KMS-11 (cell line): ENCODE measurements around the gene SULT2A1.

Source experiments
- H2AFZ ChIP-seq: fragments of 200-600 bp; sonication (generic); 2 replicates; pipeline ENCODE4 v1.6.1; 2016; ENCODE audit warnings: antibody characterized with exemption, mixed run types, low read depth
- H3K27ac ChIP-seq: fragments of 200-600 bp; sonication (generic); 2 replicates; pipeline ENCODE4 v1.6.1; 2016; ENCODE audit warnings: mild to moderate bottlenecking, mixed run types
- H3K27me3 ChIP-seq: fragments of 200-600 bp; sonication (generic); 2 replicates; pipeline ENCODE4 v1.6.1; 2017; ENCODE audit warnings: mild to moderate bottlenecking, low read depth, mixed run types, moderate library complexity; ENCODE audit not compliant: insufficient read depth
- H3K36me3 ChIP-seq: fragments of 200-600 bp; sonication (generic); 2 replicates; pipeline ENCODE4 v1.6.1; 2017; ENCODE audit warnings: mild to moderate bottlenecking, mixed run types; ENCODE audit not compliant: insufficient read depth
- H3K4me1 ChIP-seq: fragments of 200-600 bp; sonication (generic); 2 replicates; pipeline ENCODE4 v1.6.1; 2016; ENCODE audit warnings: mild to moderate bottlenecking, low read depth, mixed run types; ENCODE audit not compliant: poor library complexity, severe bottlenecking
- H3K4me2 ChIP-seq: fragments of 200-600 bp; sonication (generic); 2 replicates; pipeline ENCODE4 v1.7.0; 2016; ENCODE audit warnings: mild to moderate bottlenecking, mixed run types
- H3K4me3 ChIP-seq: fragments of 200-600 bp; sonication (generic); IDR thresholded peaks from 2 replicates; pipeline ENCODE4 v1.6.1; 2017; ENCODE audit warnings: low read depth, low read length, mixed read lengths; ENCODE audit not compliant: insufficient read depth
- H3K79me2 ChIP-seq: fragments of 200-600 bp; sonication (generic); 2 replicates; pipeline ENCODE4 v1.6.1; 2016; ENCODE audit warnings: low read depth, mixed run types; ENCODE audit not compliant: insufficient read depth
- H3K9ac ChIP-seq: fragments of 200-600 bp; sonication (generic); 2 replicates; pipeline ENCODE4 v1.6.1; 2016; ENCODE audit warnings: mild to moderate bottlenecking, mixed run types
- H4K20me1 ChIP-seq: fragments of 200-600 bp; sonication (generic); 2 replicates; pipeline ENCODE4 v1.6.1; 2016; ENCODE audit warnings: mild to moderate bottlenecking, mixed run types; ENCODE audit not compliant: insufficient read depth
- TF ChIP-seq, protein P1 (sequence below): fragments of 200-600 bp; sonication (generic); conservative IDR thresholded peaks from 2 replicates; pipeline ENCODE4 v1.6.1; 2017; ENCODE audit warnings: low read depth, mild to moderate bottlenecking, antibody characterized with exemption, low read length, moderate library complexity, mixed read lengths

SULT2A1 gene

DNA sequence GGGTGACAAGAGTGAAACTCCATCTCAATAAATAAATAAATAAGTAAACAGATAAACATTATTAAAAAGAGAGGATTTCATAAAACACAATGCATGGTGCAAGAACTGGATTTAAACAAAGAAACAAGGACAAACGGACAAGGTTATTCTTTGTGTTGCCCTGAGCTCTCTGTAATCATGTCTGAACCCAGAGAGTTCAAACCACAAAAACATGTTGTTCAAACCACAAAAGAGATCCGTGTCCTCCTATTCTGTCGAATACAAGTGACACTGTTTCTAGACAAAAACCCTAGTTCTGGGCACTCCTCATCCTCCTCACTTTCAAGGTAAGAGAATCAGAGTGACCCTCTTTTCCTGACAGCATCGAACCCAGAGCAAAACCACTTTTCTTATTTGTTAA is 31.7 kb downstream of the SULT2A1 start:
- no peak overlapping the region for H3K27ac ChIP-seq
- TF ChIP-seq, protein P1, sequence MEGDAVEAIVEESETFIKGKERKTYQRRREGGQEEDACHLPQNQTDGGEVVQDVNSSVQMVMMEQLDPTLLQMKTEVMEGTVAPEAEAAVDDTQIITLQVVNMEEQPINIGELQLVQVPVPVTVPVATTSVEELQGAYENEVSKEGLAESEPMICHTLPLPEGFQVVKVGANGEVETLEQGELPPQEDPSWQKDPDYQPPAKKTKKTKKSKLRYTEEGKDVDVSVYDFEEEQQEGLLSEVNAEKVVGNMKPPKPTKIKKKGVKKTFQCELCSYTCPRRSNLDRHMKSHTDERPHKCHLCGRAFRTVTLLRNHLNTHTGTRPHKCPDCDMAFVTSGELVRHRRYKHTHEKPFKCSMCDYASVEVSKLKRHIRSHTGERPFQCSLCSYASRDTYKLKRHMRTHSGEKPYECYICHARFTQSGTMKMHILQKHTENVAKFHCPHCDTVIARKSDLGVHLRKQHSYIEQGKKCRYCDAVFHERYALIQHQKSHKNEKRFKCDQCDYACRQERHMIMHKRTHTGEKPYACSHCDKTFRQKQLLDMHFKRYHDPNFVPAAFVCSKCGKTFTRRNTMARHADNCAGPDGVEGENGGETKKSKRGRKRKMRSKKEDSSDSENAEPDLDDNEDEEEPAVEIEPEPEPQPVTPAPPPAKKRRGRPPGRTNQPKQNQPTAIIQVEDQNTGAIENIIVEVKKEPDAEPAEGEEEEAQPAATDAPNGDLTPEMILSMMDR: no peak
- no peaks in the 10 kb centered on the region for H3K36me3 ChIP-seq
- H3K4me3 ChIP-seq: no peak overlapping the region
- no peak overlapping the region for H3K4me2 ChIP-seq
- H3K27me3 ChIP-seq: peaks cover 92% of the 10 kb centered on the region
- H3K79me2 ChIP-seq: no peaks in the 10 kb centered on the region
- H2AFZ ChIP-seq: no peak overlapping the region
- no peaks in the 10 kb centered on the region for H4K20me1 ChIP-seq
- no peak overlapping the region for H3K9ac ChIP-seq
- peaks cover 9% of the 10 kb centered on the region for H3K4me1 ChIP-seq

GRCh38 chr19:47853003-47853402 is 33.1 kb downstream of the SULT2A1 start:
- H3K4me3 ChIP-seq: no peak overlapping the region
- no peak overlapping the region for H3K4me2 ChIP-seq
- H3K27ac ChIP-seq: no peak overlapping the region
- H3K9ac ChIP-seq: no peak overlapping the region
- TF ChIP-seq, protein P1: no peak
- H3K36me3 ChIP-seq: no peaks in the 10 kb centered on the region
- H2AFZ ChIP-seq: no peak overlapping the region
- peaks cover 9% of the 10 kb centered on the region for H3K4me1 ChIP-seq
- H3K27me3 ChIP-seq: peaks cover 95% of the 10 kb centered on the region
- H4K20me1 ChIP-seq: no peaks in the 10 kb centered on the region
- no peaks in the 10 kb centered on the region for H3K79me2 ChIP-seq

DNA sequence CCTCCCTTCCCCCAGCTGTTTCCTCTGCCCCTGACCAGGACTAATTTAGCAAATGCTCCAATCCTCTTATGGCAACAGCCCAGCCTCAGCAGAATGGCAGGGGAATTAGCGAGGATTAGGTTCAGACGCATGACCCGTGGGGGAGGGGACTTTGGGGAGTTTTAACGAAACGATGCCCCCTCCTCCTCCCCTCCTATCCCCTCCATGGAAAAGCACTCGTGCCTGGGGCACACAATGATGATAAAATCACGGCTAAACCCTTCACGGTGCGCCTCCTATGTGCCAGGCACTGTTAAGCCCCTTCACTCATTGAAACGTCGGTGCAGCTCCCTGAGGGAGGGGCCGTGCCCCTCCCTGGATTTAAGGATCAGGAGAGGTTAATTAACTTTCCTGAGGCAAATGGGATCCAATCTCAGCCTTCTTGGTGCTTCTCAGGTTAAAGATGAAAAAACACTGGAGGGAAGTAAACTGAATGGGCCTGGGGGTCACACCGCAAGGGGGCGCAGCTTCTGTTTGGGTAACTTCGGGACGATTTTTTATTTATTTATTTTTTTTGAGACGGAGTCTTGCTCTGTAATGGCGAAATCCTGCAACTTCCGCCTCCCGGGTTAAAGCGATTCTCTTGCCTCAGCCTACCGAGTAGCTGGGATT is 37.2 kb downstream of the SULT2A1 start:
- Histone ChIP-seq H3K9ac (no peak overlapping the region), H3K27me3 (peaks cover 89% of the 10 kb centered on the region), H2AFZ (no peak overlapping the region)

GRCh38 chr19:47848425-47848822 is 37.7 kb downstream of the SULT2A1 start:
- no peaks in the 10 kb centered on the region for H4K20me1 ChIP-seq
- TF ChIP-seq, protein P1: no peak
- H3K4me3 ChIP-seq: no peak overlapping the region
- no peaks in the 10 kb centered on the region for H3K36me3 ChIP-seq
- H3K4me2 ChIP-seq: no peak overlapping the region
- H2AFZ ChIP-seq: no peak overlapping the region
- H3K27ac ChIP-seq: no peak overlapping the region
- no peaks in the 10 kb centered on the region for H3K79me2 ChIP-seq
- peaks cover 89% of the 10 kb centered on the region for H3K27me3 ChIP-seq
- no peak overlapping the region for H3K9ac ChIP-seq
- H3K4me1 ChIP-seq: peaks cover 4% of the 10 kb centered on the region

More for the DNA sequence above, 37.2 kb downstream of the SULT2A1 start:
- no peak overlapping the region for H3K4me2 ChIP-seq
- H3K4me1 ChIP-seq: peaks cover 4% of the 10 kb centered on the region
- no peaks in the 10 kb centered on the region for H4K20me1 ChIP-seq
- no peak overlapping the region for H3K27ac ChIP-seq
- H3K36me3 ChIP-seq: no peaks in the 10 kb centered on the region
- H3K79me2 ChIP-seq: no peaks in the 10 kb centered on the region
- TF ChIP-seq, protein P1: peak; percentile 31; the same call in 1 of the 2 replicates
- H3K4me3 ChIP-seq: no peak overlapping the region
